ENCODE results near the gene GNAI2.

Gene GNAI2

DNA sequence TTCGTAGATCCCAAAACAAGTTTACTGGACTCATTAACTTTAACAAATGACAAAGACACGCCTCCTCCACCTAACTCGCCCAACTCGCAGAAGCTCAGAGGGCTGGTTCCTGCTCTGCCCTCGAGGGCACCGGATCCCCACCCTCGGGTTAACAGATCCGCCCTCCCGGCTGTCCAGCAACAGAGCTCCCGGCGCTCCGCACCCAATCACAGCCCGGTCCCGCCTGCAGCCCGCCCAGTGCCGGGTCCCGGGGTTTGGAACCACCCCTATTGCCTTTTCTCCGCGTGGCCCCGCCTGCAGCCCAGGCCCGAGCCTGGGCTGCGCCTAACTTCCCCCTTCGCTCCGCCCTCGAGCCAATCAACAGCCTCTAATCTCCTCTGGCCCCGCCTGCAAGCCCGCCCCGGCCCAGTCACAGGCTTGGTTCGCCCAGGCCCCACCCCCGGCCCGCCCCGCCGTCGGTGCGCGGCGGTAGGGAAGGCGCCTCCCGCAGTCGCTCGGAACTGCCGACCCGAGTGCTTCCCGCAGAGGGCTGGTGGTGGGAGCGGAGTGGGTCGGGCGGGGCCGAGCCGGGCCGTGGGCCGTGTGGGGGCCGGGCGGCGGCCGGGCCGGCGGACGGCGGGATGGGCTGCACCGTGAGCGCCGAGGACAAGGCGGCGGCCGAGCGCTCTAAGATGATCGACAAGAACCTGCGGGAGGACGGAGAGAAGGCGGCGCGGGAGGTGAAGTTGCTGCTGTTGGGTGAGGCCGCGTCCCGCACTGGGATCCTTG lies at the start of gene GNAI2:
TSS of gene GNAI2 (plus strand) at position 489 of the 768 bp plus-strand sequence. CDS start at position 621, 132 bp downstream.
- DNase-seq, result peak; percentile 99

- DNase-seq, result no peak
Measured at GRCh38 chr3:50187750-50188149, 48.3 kb upstream of the GNAI2 start.

DNA sequence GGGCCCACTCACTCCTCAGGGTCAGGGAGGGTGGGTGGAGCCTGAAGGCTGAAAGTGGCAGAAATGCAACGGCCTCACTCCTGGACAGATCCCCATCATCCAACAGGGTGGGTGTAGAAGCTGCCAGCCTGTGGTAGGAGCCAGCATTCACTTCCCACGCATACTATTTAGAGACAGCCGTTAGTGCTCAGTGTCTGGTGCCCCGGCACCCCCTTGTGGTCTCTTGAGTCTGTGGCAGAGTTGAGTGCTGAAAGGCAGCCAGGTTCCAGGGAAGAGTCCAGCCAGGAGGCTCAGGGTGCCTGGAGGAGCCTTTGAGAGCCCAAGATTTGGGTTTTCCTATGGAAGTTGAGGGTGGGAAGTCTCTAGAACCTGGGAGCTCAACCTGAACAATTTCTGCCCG lies 46.7 kb upstream of the GNAI2 start:
- DNase-seq, result peak; percentile 65

- DNase-seq, result no peak
Measured at GRCh38 chr3:50189989-50190388, 46.0 kb upstream of the GNAI2 start.

- no peak for DNase-seq
Measured at GRCh38 chr3:50190936-50191660, 44.9 kb upstream of the GNAI2 start, which contains the start of gene GNAT1. Gene GNAT1 (plus strand): TSS chr3:50191610. CDS start chr3:50191726, 116 bp downstream.

- DNase-seq, result no peak
Measured at GRCh38 chr3:50192124-50192523, 43.9 kb upstream of the GNAI2 start.

DNA sequence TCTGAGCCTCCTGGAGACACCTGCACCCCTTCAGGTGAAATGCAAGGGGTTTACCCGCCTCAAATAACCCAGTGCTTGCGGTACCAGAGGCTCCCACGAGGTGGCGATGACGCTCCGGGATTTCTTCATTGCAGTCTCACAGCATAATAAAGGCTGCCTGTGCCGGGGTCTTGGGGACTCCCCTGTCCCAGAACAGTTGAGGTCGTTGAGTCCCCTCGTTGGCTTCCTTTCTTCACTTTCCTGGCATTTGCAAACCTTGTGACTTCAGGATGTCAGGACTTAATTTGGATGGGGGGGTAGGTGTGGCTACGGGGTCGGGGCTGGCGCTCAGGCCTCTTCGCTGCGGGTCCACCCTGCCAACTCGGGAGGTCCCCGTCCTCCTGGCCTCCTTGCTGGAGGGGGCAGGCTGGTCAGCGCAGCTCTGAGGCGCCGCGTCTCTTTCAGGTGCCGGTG lies 43.3 kb upstream of the GNAI2 start:
- peak; percentile 84 for DNase-seq

- no peak for DNase-seq
Measured at GRCh38 chr3:50193286-50193685, 42.7 kb upstream of the GNAI2 start.

- DNase-seq, result no peak
Measured at GRCh38 chr3:50193746-50194127, 42.3 kb upstream of the GNAI2 start.

GRCh38 chr3:50194128-50194902 lies 41.7 kb upstream of the GNAI2 start:
- DNase-seq, result peak; percentile 80

DNA sequence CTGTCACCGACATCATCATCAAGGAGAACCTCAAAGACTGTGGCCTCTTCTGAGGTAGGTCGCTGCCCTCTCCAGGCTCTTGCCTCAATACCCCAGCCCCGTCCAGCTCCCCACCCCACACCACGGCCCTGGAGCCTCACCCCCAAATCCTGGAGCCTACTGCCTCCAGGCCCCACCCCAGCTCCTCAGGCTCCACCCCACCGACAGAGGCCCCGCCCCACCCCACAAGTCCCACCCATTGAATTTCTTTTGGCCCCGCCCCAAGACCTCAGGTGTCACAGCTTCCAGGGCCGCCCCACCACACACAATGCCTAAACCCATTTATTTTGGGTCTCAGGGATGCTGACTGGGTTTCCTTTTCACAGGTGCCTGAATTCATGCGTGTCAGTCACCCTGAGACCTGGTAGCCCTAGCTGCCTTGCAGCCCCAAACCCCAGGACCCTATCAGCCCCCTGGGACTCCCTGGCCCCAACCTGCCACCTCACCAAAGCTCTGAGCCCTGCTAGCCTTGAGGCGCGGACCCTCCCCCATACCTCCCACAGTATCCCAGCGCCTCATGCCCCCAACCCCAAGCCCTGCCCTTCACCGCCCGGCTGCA lies 41.0 kb upstream of the GNAI2 start:
- peak; percentile 44 for DNase-seq

GRCh38 chr3:50195501-50196252 lies 40.3 kb upstream of the GNAI2 start:
- DNase-seq, result no peak

DNA sequence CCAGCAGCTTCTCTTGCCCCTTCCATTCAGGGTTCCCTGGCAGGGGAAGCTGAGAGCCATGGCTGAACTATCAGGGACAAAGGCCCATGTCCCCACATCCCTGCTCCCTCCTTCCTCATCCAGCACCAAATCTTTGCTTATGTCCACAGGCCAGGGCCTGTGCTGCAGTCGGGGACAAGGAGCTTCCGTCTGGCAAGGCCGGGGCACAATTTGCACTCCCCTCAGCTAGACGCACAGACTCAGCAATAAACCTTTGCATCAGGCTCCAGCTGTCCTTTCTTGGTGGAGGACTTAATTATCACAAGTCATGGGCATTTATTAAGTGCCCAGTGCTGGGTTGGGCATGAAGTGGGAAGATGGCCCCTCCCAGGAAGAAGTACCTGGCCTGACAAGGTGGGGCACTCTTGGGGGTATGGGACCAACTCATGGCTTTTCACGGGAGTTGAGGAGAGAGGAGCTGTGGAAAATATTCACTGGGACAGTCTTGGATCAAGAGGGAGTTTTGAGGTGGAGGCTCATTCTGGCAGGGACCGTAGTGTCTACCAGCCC lies 39.7 kb upstream of the GNAI2 start:
- no peak for DNase-seq

GRCh38 chr3:50201573-50202315 lies 34.3 kb upstream of the GNAI2 start:
- DNase-seq, result no peak

- no peak for DNase-seq
Measured at GRCh38 chr3:50202353-50203112, 33.5 kb upstream of the GNAI2 start.

- no peak for DNase-seq
Measured at GRCh38 chr3:50203113-50203808, 32.7 kb upstream of the GNAI2 start.

- no peak for DNase-seq
Measured at GRCh38 chr3:50203809-50204803, 31.9 kb upstream of the GNAI2 start.

GRCh38 chr3:50204804-50205412 lies 31.1 kb upstream of the GNAI2 start, which contains the start of gene SLC38A3:
Gene SLC38A3 (plus strand): TSS chr3:50205271. CDS start chr3:50214200, 8,929 bp downstream.
- DNase-seq, result no peak

Data from activated CD4-positive, alpha-beta T cell treated with anti-CD3 and anti-CD28 coated beads, Interleukin-2, Interleukin-6, amounts not matched to agents 100 ng/mL and 50 ng/mL, durations not matched to agents 16 hours and 8 hours (primary cell).